ENCODE measurements around the gene YLPM1.
A peak's percentile ranks its signal among the peaks of the same experiment; 100 is the strongest.

The YLPM1 gene

GRCh38 chr14:74860899-74861733 lies 98.0 kb downstream of the YLPM1 start:
- DNase-seq = peak; percentile 80 to 97 (median 93)
- intact Hi-C loops (cut with DNase I) = loop anchor here (5.0 kb wide), 1 partner anchor 46 kb away; no protein-coding TSS in a partner anchor

- intact Hi-C loops (cut with DNase I) = loop anchor here (5.0 kb wide), 1 partner anchor 46 kb away; no protein-coding TSS in a partner anchor
- no peak for DNase-seq
These were observed 98.6 kb downstream of the YLPM1 start for GRCh38 chr14:74861734-74862090.

GRCh38 chr14:74863274-74863673 lies 100.2 kb downstream of the YLPM1 start:
- DNase-seq = peak in 28 of 42 donors; percentile 18 to 61 (median 41)
- intact Hi-C loops (cut with DNase I) = loop anchor here (5.0 kb wide), 1 partner anchor 44 kb away; no protein-coding TSS in a partner anchor

- no peak for DNase-seq
- intact Hi-C loops (cut with DNase I) = loop anchor here (5.0 kb wide), 1 partner anchor 43 kb away; no protein-coding TSS in a partner anchor
These were observed 101.1 kb downstream of the YLPM1 start for GRCh38 chr14:74864198-74864597.

GRCh38 chr14:74865156-74865555 lies 102.0 kb downstream of the YLPM1 start:
- intact Hi-C loops (cut with DNase I) = no loop called here
- no peak for DNase-seq

GRCh38 chr14:74866708-74867389 lies 103.7 kb downstream of the YLPM1 start:
- intact Hi-C loops (cut with DNase I) = no loop called here
- DNase-seq = peak in 5 of 42 donors; percentile 26 to 63 (median 33)

GRCh38 chr14:74867673-74868072 lies 104.6 kb downstream of the YLPM1 start:
- intact Hi-C loops (cut with DNase I) = no loop called here
- peak in 38 of 42 donors; percentile 13 to 72 (median 48) for DNase-seq

- DNase-seq = no peak
- intact Hi-C loops (cut with DNase I) = no loop called here
These were observed 105.6 kb downstream of the YLPM1 start for GRCh38 chr14:74868739-74869138.

GRCh38 chr14:74871819-74872218 lies 108.7 kb downstream of the YLPM1 start:
- intact Hi-C loops (cut with DNase I) = no loop called here
- no peak for DNase-seq

GRCh38 chr14:74875204-74875603 lies 112.1 kb downstream of the YLPM1 start:
- no peak for DNase-seq
- intact Hi-C loops (cut with DNase I) = no loop called here

GRCh38 chr14:74875941-74876913 lies 113.1 kb downstream of the YLPM1 start, which contains the start of gene PROX2:
PROX2 (minus strand) TSS chr14:74876145; CDS start chr14:74863834, 12,311 bp downstream.
- intact Hi-C loops (cut with DNase I) = no loop called here
- DNase-seq = peak in 4 of 42 donors; percentile 25 to 46 (median 32)

- DNase-seq = no peak
- intact Hi-C loops (cut with DNase I) = no loop called here
These were observed 116.5 kb downstream of the YLPM1 start for GRCh38 chr14:74879427-74880182.

GRCh38 chr14:74881431-74882102 lies 118.5 kb downstream of the YLPM1 start, which contains the start of gene DLST:
DLST (plus strand) TSS chr14:74881916; CDS start chr14:74881954, 38 bp downstream.
- DNase-seq = peak; percentile 60 to 95 (median 88)
- intact Hi-C loops (cut with DNase I) = no loop called here

GRCh38 chr14:74882103-74882920 lies 119.2 kb downstream of the YLPM1 start:
- intact Hi-C loops (cut with DNase I) = no loop called here
- DNase-seq = peak in 41 of 42 donors; percentile 25 to 76 (median 57)

Measured in head of caudate nucleus (tissue), 42 donors.